ENCODE measurements around the gene CADM1.

DNA sequence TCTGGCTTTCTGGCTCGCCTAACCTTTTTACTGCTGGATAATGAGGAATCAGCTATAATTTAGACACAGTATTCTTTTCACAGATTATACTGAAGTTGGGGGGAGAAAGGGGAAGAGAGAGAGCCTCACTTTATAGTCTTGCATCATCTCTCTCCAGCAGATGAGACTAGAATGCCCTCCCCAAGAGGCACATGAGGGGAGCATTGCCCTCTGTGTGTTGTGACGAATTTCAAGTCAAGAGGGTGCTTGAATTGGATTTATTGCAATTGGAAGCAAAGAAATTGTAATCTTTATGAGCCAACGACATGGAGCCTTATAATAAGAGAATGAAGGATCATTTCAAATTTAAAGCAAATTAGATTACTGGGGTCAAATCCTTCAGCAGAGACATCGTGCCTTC lies 17.6 kb upstream of the CADM1 start:
- TF ChIP-seq GATA2 (IDR thresholded peaks at IDR 0.05; ENCODE audit: low read depth, low read length): no peak
- TF ChIP-seq GATA3 (IDR thresholded peaks at IDR 0.05; ENCODE audit: low read depth, low read length): no peak

Data from SH-SY5Y (cell line).